Gastrocnemius medialis (tissue), 4 donors: ENCODE data around the gene RRP9. TPM values are rescaled to one million over a fixed set of nuclear protein-coding genes. Genes with fewer than 3 reads are reported as not detected.

Source experiments
- ATAC-seq, 2 donors: fragments of 150-250 bp; one replicate each; pipeline ENCODE4 v1.9.1; 2016
- DNase-seq, 2 donors: peaks; one replicate each; pipeline ENCODE4 v3.0.0-alpha.2; 2019
- H3K27ac ChIP-seq, 4 donors: fragments of 200-600 bp; sonication (generic); 1 replicate in 1 of 4; 2 replicates in 3 of 4; pipeline ENCODE4 v1.5.1; 2016 to 2018; ENCODE audit warnings: mild to moderate bottlenecking in 2 of 4, moderate library complexity in 1 of 4
- H3K27me3 ChIP-seq, 3 donors: fragments of 200-600 bp; sonication (generic) in 2 of 3; 1 replicate in 1 of 3; 2 replicates in 2 of 3; pipeline versions ENCODE4 v1.5.1 to v1.6.0; 2016 to 2019; ENCODE audit warnings: mild to moderate bottlenecking in 1 of 3, moderate library complexity in 1 of 3
- H3K36me3 ChIP-seq, 2 donors: fragments of 200-600 bp; sonication (generic) in 1 of 2; one replicate each; pipeline ENCODE4 v1.5.1; 2017 to 2018
- H3K4me1 ChIP-seq, 2 donors: fragments of 200-600 bp; sonication (generic) in 1 of 2; one replicate each; pipeline ENCODE4 v1.5.1; 2016 to 2017; ENCODE audit warnings: mild to moderate bottlenecking in 2 of 2
- H3K4me3 ChIP-seq, 4 donors: fragments of 200-600 bp; sonication (generic) in 3 of 4; 1 replicate in 1 of 4; 2 replicates in 3 of 4; pipeline ENCODE4 v1.5.1; 2016 to 2019; ENCODE audit warnings: mild to moderate bottlenecking in 2 of 4
- H3K9me3 ChIP-seq, 3 donors: fragments of 200-600 bp; sonication (generic) in 2 of 3; 1 replicate in 1 of 3; 2 replicates in 2 of 3; pipeline ENCODE4 v1.5.1; 2016 to 2019
- POLR2A ChIP-seq, 2 donors: fragments of 450-650 bp; IDR thresholded peaks; one replicate each; pipeline ENCODE4 v1.6.1; 2017; ENCODE audit warnings: antibody characterized with exemption in 2 of 2, mild to moderate bottlenecking in 2 of 2, moderate library complexity in 2 of 2
- in situ Hi-C, 4 donors: fragments of 200-750 bp; cut with MboI; loops; one replicate each; pipeline versions ENCODE4 v1.15.0 to v1.8.0; 2017; ENCODE audit warnings: low sequenced_read_pairs in 4 of 4
- intact Hi-C: fragments of 100-400 bp; cut with DNase I; formaldehyde crosslinking; loops from one replicate; pipeline ENCODE4 v1.15.1; 2023; ENCODE audit warnings: low total_unique reads
- total RNA-seq, 4 donors: library from RNA; depleted of rRNA; stranded (reverse); fragments of >200 nt; gene quantifications; one replicate each; pipeline versions ENCODE4 v1.1.0 to v1.2.3, GENCODE V29; 2016
- TF ChIP-seq, protein P1 (sequence below), 5 experiments: fragments of 450-650 bp in 3 of 5; fragments of 200-600 bp in 2 of 5; sonication (generic) in 2 of 5; IDR thresholded peaks in 4 of 5; conservative IDR thresholded peaks in 1 of 5; 1 replicate in 4 of 5; 2 replicates in 1 of 5; pipeline ENCODE4 v1.5.1; 2016 to 2019; ENCODE audit warnings: antibody characterized with exemption in 5 of 5, mild to moderate bottlenecking in 3 of 5, moderate library complexity in 3 of 5

RRP9 gene
- total RNA-seq, 4 donors from 2014 or later, result 19.2 to 25.9 (median 24.9) TPM

DNA sequence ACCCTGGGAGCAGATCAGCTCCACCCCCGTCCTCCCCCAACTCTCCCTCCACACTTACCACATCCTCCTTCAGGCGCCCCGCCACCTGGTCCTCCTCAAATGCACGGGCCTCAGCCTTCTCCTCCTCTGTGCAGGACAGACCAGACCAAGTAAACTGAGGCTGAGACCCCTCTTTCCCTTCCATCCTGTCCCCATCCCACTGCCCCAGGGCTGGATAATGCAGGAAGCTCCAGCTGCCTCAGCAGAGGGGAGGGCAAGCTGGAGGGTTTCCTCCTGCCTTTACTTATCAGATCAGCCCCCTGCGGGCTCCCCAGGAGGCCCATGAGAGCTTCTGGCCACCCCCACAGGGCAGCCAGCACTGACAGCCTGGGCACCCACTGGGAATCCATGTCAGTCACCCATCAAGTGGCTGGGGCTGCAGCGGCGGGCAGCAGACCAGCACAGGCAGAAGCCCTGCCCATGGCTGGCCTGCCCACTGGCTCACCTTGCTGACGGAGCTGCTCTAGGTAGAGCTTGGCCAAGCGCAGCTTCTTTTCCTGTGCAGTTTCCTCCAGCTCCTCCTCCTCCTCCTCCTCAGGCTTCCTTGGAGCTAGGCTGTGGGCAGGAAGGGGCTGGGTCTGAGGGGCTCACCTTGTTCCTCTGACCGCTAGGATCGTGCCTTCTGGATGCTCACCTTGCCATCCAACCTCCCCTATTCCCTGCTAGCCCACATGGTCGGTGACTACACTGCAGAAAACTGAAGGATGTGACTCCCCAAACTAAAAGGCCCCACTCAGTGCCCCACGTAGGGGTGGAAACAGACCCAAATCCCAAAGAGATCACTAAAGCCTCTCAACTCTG, 3.9 kb downstream of the RRP9 start:
- ATAC-seq, result no peak
- TF ChIP-seq, protein P1, sequence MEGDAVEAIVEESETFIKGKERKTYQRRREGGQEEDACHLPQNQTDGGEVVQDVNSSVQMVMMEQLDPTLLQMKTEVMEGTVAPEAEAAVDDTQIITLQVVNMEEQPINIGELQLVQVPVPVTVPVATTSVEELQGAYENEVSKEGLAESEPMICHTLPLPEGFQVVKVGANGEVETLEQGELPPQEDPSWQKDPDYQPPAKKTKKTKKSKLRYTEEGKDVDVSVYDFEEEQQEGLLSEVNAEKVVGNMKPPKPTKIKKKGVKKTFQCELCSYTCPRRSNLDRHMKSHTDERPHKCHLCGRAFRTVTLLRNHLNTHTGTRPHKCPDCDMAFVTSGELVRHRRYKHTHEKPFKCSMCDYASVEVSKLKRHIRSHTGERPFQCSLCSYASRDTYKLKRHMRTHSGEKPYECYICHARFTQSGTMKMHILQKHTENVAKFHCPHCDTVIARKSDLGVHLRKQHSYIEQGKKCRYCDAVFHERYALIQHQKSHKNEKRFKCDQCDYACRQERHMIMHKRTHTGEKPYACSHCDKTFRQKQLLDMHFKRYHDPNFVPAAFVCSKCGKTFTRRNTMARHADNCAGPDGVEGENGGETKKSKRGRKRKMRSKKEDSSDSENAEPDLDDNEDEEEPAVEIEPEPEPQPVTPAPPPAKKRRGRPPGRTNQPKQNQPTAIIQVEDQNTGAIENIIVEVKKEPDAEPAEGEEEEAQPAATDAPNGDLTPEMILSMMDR (IDR thresholded peaks at IDR 0.05 in 4 of 5, conservative IDR thresholded peaks at IDR 0.05 in 1 of 5), result no peak
- no peak for TF ChIP-seq POLR2A (IDR thresholded peaks at IDR 0.05)
- in situ Hi-C loops (no loop called here), intact Hi-C loops (no loop called here)
- Histone ChIP-seq H3K27ac (no peak overlapping the region), H3K4me3 (no peak overlapping the region), H3K27me3 (no peaks in the 10 kb centered on the region), H3K9me3 (no peaks in the 10 kb centered on the region), H3K36me3 (peaks cover 0 to 67% of the 10 kb centered on the region in 2 donors), H3K4me1 (peaks cover 18 to 24% of the 10 kb centered on the region in 2 donors)
- no peak for DNase-seq

DNA sequence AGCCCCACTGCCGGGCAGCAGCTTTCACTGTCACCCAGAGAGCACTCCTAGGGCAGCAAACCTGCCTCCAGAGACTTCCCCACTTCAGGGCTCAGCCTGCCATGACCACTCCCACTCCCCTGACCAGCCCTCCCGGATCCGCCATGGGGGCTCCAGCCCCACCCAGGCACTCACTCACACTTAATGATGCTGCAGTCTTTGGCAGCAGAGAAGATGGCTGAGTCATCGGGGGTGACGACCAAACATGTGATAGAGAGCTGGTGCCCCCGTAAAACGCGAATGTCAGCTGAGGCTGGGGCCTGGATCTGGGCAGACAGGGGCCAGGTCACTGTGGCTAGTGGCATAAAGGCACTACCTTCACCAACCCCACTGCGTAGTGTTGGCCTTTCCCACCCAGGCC, 4.7 kb downstream of the RRP9 start:
- no peaks in the 10 kb centered on the region for H3K27me3 ChIP-seq
- ATAC-seq, result no peak
- no peaks in the 10 kb centered on the region for H3K9me3 ChIP-seq
- no peak overlapping the region for H3K4me3 ChIP-seq
- DNase-seq, result no peak
- no peak for TF ChIP-seq POLR2A (IDR thresholded peaks at IDR 0.05)
- TF ChIP-seq, protein P1 (IDR thresholded peaks at IDR 0.05 in 4 of 5, conservative IDR thresholded peaks at IDR 0.05 in 1 of 5), result no peak
- in situ Hi-C loops, result no loop called here
- no peak overlapping the region for H3K27ac ChIP-seq
- peaks cover 13 to 17% of the 10 kb centered on the region in 2 donors for H3K4me1 ChIP-seq
- intact Hi-C loops, result no loop called here
- peaks cover 0 to 71% of the 10 kb centered on the region in 2 donors for H3K36me3 ChIP-seq

DNA sequence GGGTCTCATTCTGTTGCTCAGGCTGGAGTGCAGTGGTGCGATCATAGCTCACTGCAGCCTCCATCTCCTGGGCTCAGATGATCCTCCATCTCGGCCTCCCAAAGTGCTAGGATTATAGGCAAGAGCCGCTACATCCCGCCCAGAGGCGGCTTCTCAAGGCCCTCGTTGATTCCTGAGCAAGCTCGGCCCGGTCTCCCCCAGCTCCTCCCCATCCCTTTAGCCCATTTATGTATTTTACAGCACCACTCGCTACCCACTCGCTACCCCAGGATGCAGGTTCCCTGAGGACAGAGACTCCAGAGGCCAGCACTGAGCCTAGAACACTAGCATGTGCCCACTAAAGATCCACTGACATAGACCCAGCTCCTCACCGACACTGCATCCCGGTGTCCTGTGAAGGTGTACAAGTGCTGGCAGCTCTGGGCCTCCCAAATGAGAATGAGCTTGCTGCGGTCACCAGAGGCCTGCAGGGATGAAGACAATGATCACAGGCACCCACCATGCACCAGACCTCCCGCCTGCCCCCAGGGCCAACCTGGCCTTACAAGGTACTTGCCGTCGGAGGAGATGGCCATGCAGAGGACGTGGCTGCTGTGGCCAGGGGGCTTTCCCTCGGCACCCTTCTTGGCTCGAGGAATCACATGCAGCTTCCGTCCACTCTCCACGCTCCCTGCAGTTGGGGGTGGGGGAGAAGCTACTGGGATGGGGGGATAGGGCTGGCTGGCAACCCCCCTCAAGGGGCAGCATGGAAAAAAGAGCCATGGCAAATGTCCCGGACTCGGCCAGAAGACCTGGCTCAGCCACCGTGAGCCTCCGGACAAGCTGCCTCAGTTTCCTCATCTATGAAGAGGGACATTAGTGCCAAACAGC, 5.6 kb downstream of the RRP9 start:
- intact Hi-C loops, result no loop called here
- DNase-seq, result no peak
- no peak for ATAC-seq
- Histone ChIP-seq H3K4me1 (peaks cover 10 to 13% of the 10 kb centered on the region in 2 donors), H3K9me3 (no peaks in the 10 kb centered on the region), H3K36me3 (peaks cover 0 to 71% of the 10 kb centered on the region in 2 donors), H3K27me3 (no peaks in the 10 kb centered on the region), H3K27ac (no peak overlapping the region), H3K4me3 (no peak overlapping the region)
- in situ Hi-C loops, result no loop called here
- TF ChIP-seq, protein P1 (IDR thresholded peaks at IDR 0.05 in 4 of 5, conservative IDR thresholded peaks at IDR 0.05 in 1 of 5), result no peak
- no peak for TF ChIP-seq POLR2A (IDR thresholded peaks at IDR 0.05)

DNA sequence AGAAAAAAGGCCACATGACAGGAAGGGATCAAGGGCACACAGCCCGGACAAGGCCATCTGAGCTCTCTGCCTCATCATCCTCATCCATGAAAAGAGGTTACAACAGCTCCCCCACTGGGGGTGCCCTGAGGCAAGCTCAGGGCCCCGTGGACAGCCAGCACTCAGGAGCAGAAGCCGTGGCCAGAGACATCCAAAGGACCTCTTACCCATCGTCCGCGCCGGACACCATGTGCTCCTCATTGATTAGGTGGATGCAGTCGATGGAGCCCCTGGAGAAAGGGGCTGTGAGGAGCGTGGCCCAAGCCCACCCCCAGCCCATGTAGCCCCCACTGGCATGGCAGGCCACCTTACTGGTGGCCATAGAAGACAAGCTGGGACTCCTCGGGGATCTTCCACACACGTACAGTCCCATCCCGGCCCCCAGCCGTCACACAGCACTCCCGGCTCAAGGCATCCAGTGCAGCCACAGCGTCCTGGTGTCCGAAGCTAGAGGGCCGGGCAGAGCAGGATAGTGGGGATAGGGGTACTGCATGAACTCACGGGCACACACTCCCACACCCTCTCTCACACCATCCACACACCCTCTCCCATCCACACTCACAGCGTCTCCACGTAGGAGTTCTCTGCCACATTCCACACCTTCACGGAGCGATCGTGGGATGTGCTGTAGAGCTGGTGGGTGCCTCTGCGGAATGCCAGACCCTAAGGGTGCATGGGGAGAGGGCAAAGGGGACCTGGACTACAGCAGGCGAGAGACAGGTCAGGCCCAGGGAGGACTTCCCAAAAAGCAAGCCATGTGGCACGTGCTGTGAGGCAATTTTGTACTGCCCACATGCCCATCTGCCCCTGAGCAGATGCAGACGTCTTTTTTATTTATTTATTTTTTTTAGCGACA, 6.5 kb downstream of the RRP9 start:
- Histone ChIP-seq H3K4me1 (peaks cover under 1 to 4% of the 10 kb centered on the region in 2 donors), H3K9me3 (no peaks in the 10 kb centered on the region), H3K27me3 (no peaks in the 10 kb centered on the region), H3K27ac (no peak overlapping the region), H3K4me3 (no peak overlapping the region), H3K36me3 (peaks cover 0 to 71% of the 10 kb centered on the region in 2 donors)
- no peak for DNase-seq
- ATAC-seq, result no peak
- no peak for TF ChIP-seq POLR2A (IDR thresholded peaks at IDR 0.05)
- TF ChIP-seq, protein P1 (IDR thresholded peaks at IDR 0.05 in 4 of 5, conservative IDR thresholded peaks at IDR 0.05 in 1 of 5), result no peak
- intact Hi-C loops, result no loop called here
- in situ Hi-C loops, result no loop called here
